Stimulated activated CD4-positive, alpha-beta T cell treated with anti-CD3 and anti-CD28 coated beads, Interleukin-12 subunit alpha, Interleukin-12 subunit beta, amount 100 ng/mL, for 24 hours (primary cell): Measurements from ENCODE around the gene FOXN1.
"Not testable (repeated sequence)": the region's sequence is repeated elsewhere in the genome, so short reads cannot be mapped to it uniquely, and the experiment has no call there.

Experiments
- DNase-seq, 2 experiments: peaks; one replicate each; pipeline ENCODE4 v3.0.0-alpha.2; 2020; ENCODE audit warnings: low read depth in 2 of 2

FOXN1 gene

DNA sequence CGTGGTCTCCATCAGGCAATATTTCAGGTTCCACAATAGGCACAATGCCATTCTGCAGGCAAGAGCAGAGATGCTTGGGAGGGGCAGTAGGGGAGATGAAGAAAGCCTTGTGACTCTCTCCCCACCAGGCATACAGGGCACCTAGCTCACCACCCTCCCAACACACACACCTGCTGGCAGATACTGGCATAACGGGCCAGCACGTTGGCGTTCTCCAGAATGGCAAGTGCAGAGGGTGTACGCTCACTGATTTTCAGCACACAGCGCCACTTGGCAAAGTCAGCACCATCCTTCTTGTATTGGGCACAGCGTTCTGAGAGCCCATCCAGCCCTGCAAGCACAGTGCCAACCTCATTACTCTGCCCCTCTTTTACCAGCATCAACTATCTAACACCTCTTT is 68.4 kb downstream of the FOXN1 start:
- DNase-seq, result no peak

DNA sequence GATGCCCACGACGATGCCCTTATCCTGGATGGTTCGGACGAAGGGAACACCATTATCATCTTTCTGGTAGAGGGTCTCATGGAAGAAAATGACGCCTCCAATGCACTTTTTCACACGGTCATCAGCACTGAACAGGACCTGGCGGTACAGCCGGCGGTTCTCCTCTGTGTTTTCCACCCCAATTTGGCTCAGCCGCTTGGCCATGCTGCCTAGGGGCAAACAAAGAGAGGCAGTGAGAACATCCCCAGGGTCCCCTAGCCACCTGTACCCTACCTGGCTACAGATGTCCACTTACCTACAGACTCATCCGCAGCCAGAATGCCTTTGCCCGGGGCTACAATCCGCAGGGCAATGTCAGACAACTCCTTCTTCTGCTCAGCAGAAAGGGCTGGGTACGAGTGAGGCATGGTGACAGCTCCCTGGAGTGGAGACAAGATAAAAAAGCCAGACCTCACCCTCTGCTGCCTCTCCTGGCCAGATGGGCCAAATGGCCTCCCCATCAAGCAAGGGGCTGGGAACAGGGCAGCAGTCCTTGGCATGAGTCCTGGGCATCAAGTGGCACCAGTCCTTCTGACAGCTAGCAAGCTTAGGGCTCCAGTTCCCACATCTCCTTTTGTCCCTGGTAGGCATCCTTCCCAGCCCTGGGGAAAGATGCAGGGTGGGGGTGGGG is 69.1 kb downstream of the FOXN1 start:
- no peak for DNase-seq

DNA sequence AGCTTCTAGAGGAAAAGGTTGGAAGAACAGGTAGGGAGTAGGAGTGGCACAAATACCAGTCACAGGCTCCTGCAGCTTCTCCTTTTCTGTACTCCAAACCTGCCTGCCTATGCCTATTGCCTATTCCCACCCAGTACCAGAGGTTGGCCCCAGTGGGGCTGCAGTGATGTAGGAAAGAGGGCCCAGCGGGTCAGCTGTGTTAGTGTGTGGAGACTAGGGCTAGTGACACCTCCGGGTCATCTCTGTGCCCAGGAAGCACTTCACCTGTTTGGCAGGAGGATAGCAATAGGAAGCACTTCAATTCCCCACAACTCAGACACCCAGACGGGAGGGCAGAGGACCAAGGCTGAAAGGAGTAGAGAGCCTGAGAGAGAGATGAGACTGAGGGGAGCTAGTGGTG is 69.9 kb downstream of the FOXN1 start:
- not testable (repeated sequence) for DNase-seq

DNA sequence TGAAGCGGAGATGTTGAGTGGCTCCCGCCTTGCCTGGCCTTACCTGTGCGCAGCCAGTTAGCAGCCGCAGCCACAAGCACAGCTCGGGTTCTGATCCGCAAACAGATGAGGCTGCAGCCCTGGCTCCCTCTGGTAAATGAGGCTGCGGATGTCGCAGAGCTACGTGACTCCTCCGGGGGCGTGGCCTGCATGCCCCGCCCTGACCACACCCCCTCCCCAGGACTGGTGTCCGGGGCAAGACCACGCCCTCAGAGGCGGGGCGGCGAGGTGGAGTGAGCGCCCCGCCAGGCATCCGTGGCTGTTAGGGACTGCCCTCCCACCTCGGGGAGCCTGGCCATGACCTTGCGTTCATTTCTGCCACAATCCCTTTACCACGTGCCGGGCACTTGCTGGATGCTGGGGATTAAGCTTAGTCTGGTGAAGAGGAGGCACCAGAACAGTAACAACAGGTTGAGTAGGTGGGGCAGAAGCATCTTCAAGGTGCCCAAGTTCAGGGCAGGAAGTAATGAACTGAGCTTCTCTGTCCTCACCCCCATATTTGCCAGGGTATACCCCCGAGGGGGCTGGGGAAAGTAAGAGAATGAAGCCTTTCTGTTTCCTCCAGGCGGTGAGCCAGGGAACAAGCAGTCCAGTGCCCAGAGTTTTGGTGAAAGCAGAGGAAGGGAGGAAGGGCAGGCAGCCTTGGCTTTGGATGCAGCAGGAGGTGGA is 70.8 kb downstream of the FOXN1 start, which contains the start of gene ALDOC:
Gene ALDOC, minus strand, starts transcription at position 138 of the 708 bp plus-strand sequence. CDS start 1,363 bp downstream, outside the sequence.
- peak; percentile 90 to 99 for DNase-seq

DNA sequence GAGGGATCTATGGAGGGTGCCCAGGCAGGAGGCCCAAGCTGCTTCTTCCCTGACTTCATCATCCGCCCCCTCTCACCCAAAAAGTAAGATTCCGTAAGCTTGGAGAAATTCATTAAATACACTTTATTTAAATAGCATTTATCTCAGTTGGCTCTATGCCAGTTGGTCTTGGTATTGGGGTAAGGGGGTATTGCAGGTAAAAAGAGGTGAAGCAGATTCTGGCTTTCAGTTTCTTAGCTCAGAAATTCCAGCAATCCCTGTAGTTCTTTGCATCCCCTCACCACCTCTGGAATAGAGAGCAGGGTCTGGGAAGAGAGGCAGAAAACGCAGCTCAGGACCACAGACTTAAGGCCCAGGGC is 71.3 kb downstream of the FOXN1 start:
- no peak for DNase-seq

DNA sequence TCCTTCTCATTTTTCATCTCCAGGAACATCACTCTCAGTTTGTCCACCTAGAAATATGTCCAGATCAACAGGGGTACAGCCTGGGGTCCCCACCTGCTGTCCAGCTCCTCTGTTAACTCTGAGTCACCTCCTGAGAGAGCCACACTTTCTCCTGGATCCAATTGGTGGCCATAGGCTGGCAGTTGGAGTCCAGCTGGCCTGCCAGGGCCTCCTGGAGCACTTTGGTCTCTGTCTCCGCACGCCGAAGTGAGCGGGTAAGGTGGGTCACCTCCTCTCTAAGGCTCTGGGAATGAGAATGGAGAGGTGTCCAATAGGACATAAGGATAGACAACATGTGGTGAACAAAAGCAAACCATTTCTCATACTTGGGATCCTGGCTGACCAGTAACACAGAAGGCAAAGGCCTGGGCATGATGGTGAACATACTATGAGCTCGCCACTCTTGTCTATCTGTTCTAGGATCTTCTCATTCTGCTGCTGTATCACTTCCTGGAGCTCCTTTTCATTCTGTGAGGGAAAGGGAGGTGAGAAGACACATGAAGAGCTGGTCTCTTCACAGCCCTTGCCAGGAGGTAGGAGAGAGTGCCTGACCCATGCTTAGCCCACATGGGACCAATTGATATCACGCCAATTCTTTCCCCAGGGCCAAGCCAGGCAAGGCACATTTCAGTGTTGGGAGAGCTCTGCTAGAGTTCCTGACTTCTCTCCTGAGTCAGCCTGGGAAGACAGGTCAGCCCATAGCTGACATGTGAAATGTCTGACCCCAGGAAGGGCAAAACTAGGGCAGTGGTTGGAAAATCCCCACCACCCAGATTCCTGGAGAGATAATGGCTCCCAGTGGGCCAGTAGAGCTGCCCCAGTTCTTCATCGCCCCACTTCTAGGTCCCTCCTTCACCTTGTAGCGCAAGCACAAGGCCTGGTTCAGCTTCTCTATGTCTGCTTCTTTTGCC is 72.4 kb downstream of the FOXN1 start:
- DNase-seq, result no peak

DNA sequence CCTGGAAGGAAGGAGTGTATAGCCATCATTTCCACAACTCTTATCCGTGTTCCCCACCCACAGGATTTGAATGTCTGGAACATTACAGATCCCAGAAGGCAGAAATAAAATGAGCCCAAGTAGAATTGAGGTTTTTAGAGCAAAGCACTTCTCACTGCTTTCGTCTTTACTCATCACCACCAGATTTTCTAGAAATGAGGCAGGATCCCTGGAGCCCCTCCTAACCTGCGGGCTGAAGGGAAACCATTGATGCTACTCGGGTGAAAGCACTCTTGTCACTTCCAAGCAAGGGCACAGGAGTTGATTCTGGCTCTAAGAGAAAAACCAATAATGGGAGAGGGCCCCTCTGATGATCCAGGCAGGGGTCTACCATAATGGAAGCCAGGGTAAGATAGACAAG is 73.4 kb downstream of the FOXN1 start:
- DNase-seq, result no peak

DNA sequence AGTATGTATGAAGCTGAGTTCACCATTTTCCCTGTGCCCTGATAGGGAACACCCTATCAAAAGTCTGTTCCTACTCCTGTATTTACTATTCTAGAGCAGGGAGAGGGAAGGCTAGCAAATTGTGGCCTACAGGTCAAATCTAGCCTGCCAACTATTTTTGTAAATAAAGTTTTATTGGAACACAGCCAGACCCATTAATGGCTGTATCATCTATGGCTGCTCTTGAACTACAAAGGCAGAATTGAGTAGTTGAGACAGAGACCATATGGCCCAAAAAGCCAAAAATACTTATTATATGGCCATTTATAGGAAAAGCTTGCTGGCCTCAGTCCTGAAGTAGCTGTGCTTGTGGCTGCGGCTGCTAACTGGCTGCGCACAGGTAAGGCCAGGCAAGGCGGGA is 74.8 kb downstream of the FOXN1 start:
- no peak for DNase-seq

DNA sequence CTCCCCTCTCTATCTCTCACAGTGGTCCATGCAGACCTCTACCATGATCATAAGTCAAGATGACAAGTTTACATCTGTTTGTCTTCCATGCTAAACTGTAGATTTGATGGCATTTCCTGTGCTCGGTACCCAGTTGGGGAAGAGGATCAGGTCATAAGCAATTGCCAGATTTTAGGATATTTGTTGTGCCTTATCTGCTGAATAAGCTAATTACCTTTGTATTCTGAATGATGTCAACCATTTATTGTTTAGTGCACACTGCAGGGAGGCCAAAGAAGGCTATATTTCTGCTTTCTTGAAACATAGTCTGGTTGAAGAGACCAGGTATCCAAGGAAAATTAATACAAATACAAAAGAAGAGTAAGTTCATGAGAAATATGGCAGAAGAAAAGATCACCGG is 76.4 kb downstream of the FOXN1 start:
- DNase-seq, result no peak

DNA sequence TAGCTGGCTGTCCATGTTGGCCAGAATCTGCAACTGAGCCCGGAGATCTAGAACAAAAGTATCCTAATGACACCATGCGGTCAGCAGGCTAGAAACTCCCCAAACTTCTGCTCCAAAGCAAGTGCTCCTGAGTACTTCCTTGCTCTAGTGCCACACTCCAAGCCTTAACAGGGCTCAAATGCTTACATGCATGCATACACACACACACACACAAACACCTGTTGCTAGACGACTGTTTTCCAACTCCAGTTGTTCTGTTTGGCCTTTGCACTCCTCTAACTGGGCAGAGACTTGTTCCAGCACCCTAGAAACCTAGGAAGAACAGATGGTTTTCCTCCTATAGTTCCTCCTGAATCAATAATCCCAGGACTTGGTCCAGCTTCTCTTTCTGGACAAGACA is 78.3 kb downstream of the FOXN1 start:
- DNase-seq, result no peak

DNA sequence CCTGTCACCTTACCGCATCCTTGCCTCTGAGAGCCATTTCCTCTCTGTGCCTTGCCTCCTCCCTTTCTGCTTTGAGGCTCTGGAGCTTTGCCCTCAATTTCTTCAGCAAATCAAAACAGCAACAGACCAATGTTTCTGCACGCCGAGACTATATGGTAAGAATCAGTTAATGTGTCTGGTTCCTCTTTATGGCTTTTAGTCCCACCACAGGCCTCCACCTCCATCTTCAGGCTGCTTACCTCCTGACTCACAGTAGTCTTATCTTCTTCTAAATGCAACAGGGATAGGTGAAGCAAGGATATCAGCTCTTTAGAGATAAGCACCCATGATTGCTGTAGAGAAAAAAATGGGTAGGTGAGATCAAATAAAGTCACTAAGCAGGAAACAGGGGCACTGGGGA is 79.7 kb downstream of the FOXN1 start:
- DNase-seq, result no peak
